ENCODE measurements around the gene OR7A5. TPM values are rescaled to one million over a fixed set of nuclear protein-coding genes. Genes with fewer than 3 reads are reported as not detected.

OR7A5 gene
- total and polyA plus RNA-seq, 2 of the 8 experiments (the other 6 are each of a cell fraction or from before 2014, with no cell fraction given): not detected

DNA sequence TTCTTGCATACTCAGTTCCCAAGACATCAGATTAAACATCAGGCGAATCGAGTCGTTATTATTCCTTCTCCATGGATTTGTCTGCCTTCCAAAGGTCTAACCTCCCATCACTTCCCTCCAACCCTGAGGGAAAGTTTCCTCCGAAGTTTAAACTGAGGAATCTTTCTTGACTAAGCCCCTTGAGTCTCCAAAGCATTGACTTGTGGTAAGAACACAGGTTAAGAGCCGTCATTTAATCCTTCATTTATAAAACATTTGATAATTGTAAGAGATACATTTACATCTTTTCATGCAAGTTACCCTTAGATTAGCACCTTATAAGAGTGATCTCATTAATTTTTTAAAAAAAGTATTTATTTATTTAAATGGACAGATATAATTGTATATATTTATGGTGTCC is 13.8 kb upstream of the OR7A5 start, which contains the start of gene OR7A10:
Gene OR7A10 (minus strand): TSS at position 101 of the 400 bp plus-strand sequence. CDS start 7,045 bp downstream, outside the sequence.
- WGBS, 2 experiments (ENCODE audit: extremely low coverage in 1 of 2, insufficient coverage in 1 of 2, insufficient read length in 1 of 2, insufficient replicate concordance in 2 of 2, low coverage in 1 of 2, low lambda C conversion rate in 2 of 2, missing lambda C conversion rate in 1 of 2): 90% methylated on average over 5 of the region's 5 CpGs; no CpG with 5 or more reads in 1 of the 2 experiments
- H4K5ac ChIP-seq (ENCODE audit: insufficient read length, low read depth, low read length): no peak within 1 kb of the TSS
- no peak within 1 kb of the TSS for H3K14ac ChIP-seq (ENCODE audit: insufficient read length)
- no peak within 1 kb of the TSS for H2BK15ac ChIP-seq (ENCODE audit: low read length)
- DNase-seq (ENCODE audit: low read depth in 1 of 2, low spot score in 2 of 2): no peak
- H2BK20ac ChIP-seq (ENCODE audit: low read length): no peak within 1 kb of the TSS
- no peaks in the 10 kb centered on the region for H3K27me3 ChIP-seq (replicated peaks in 1 of 4; ENCODE audit: control insufficient read depth in 3 of 4, extremely low read depth in 1 of 4, insufficient read depth in 3 of 4, low read length in 3 of 4)
- H3K79me1 ChIP-seq (ENCODE audit: low read depth, low read length): no peaks in the 10 kb centered on the region
- no peak within 1 kb of the TSS for H3K4me3 ChIP-seq (ENCODE audit: extremely low read depth in 1 of 4, insufficient read depth in 2 of 4, low read depth in 3 of 4, low read length in 4 of 4)
- H3K56ac ChIP-seq (replicated peaks; ENCODE audit: insufficient read length, low read depth, low read length): no peak within 1 kb of the TSS
- no peak within 1 kb of the TSS for H3K4me2 ChIP-seq (ENCODE audit: insufficient read depth in 1 of 2, low read depth in 2 of 2, low read length in 2 of 2)
- H2AFZ ChIP-seq (ENCODE audit: low read length): no peak within 1 kb of the TSS
- H4K91ac ChIP-seq (replicated peaks; ENCODE audit: insufficient read length, low read length): no peak within 1 kb of the TSS
- H3K27ac ChIP-seq (ENCODE audit: low read depth, low read length): no peak within 1 kb of the TSS
- POLR2A ChIA-PET (ENCODE audit: partially characterized antibody): interaction anchor here (0.7 kb wide), 1 partner anchor 102 kb away, joined by 3 read pairs; no protein-coding TSS in a partner anchor
- H3K18ac ChIP-seq (ENCODE audit: extremely low read depth, low read length): no peak within 1 kb of the TSS
- no peak within 1 kb of the TSS for H2BK5ac ChIP-seq (ENCODE audit: low read depth, low read length)
- H3K79me2 ChIP-seq (ENCODE audit: control insufficient read depth in 1 of 2, insufficient read depth in 2 of 2, low read length in 2 of 2): no peaks in the 10 kb centered on the region
- no peaks in the 10 kb centered on the region for H3K36me3 ChIP-seq (ENCODE audit: control insufficient read depth in 2 of 4, insufficient read depth in 4 of 4, low read length in 3 of 4)
- no peaks in the 10 kb centered on the region for H3K23me2 ChIP-seq (ENCODE audit: low read depth, low read length)
- H2BK12ac ChIP-seq (ENCODE audit: low read depth, low read length): no peak within 1 kb of the TSS
- H4K8ac ChIP-seq (ENCODE audit: extremely low read depth, insufficient read depth, low read length): no peak within 1 kb of the TSS
- no peak within 1 kb of the TSS for H3K9ac ChIP-seq (replicated peaks in 1 of 4; ENCODE audit: extremely low read depth in 1 of 4, low read depth in 3 of 4, low read length in 3 of 4)
- H3K4me1 ChIP-seq (replicated peaks in 1 of 4; ENCODE audit: control insufficient read depth in 3 of 4, insufficient read depth in 4 of 4, low read length in 3 of 4): no peaks in the 10 kb centered on the region
- no peak for FAIRE-seq
- H3K23ac ChIP-seq (ENCODE audit: insufficient read length): no peak within 1 kb of the TSS
- CTCF ChIA-PET (ENCODE audit: partially characterized antibody): no interaction called here
- peaks cover 51 to 56% of the 10 kb centered on the region in 2 experiments for H3K9me3 ChIP-seq (ENCODE audit: insufficient read depth in 2 of 2, low read depth in 1 of 2, low read length in 1 of 2)
- H2AK5ac ChIP-seq (ENCODE audit: low read depth, low read length): no peak within 1 kb of the TSS
- H2BK120ac ChIP-seq (replicated peaks; ENCODE audit: low read depth, low read length): no peak within 1 kb of the TSS
- H3K4ac ChIP-seq (replicated peaks; ENCODE audit: insufficient read length, low read depth, low read length): no peak within 1 kb of the TSS
- no peaks in the 10 kb centered on the region for H4K20me1 ChIP-seq (replicated peaks in 1 of 2; ENCODE audit: control insufficient read depth in 1 of 2, insufficient read depth in 2 of 2, low read length in 2 of 2)
- no peak for TF ChIP-seq SRF (IDR thresholded peaks at IDR 0.05; ENCODE audit: low read depth, low read length)
